Measurements from ENCODE around the gene EIF4A2. TPM values are rescaled to one million over a fixed set of nuclear protein-coding genes. Genes with fewer than 3 reads are reported as not detected.
"Not testable (repeated sequence)": the region's sequence is repeated elsewhere in the genome, so short reads cannot be mapped to it uniquely, and the experiment has no call there.

Gene EIF4A2
- polyA plus RNA-seq, 2 donors = 184 to 241 TPM

DNA sequence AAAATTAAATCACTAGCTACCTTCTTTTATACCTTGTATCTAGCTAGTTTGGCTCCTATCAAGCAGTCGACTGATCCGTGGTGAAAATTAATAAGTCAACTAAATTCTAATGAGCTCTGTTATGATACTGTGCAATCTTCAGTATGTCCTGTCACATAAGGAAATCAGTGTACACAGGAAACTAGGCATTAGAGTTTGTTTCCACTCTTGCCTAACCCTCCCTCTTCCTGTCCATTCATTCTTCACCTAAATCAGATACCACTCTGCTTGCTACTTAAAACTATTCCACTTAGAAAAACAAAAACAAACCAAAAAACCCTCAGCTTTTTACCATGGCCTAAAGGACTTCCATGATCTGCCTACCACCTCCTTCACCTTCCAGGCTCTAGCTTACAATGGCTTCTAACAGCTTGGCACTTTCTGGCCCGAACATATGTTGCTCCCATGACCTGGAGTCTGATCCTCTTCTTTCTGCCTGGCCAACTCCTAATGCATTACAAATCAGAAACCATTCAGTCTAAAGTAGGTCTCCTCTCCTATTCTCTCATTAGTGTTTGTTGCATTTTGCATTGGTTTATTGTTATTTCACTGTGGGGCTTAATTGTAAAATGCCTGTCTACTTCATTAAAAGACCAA, 15.0 kb downstream of the EIF4A2 start:
- peaks cover 3 to 7% of the 10 kb centered on the region in 2 donors for H3K36me3 ChIP-seq (ENCODE audit: control insufficient read depth in 2 of 2, insufficient read depth in 2 of 2, low read length in 1 of 2)
- no peaks in the 10 kb centered on the region for H3K27me3 ChIP-seq (ENCODE audit: control insufficient read depth in 1 of 2, insufficient read depth in 2 of 2, low read length in 2 of 2)

GRCh38 chr3:186800285-186800684, 16.9 kb downstream of the EIF4A2 start:
- WGBS, 2 donors = 83 to 90% methylated on average over 1 of the region's 1 CpG
- Histone ChIP-seq H3K9me3 (ENCODE audit: control insufficient read depth in 2 of 2, insufficient read depth in 1 of 2, low read depth in 1 of 2, low read length in 1 of 2) (no peaks in the 10 kb centered on the region), H3K27me3 (ENCODE audit: control insufficient read depth in 1 of 2, insufficient read depth in 2 of 2, low read length in 2 of 2) (no peaks in the 10 kb centered on the region), H3K4me3 (ENCODE audit: low read depth in 1 of 2, low read length in 2 of 2) (no peak overlapping the region), H3K36me3 (ENCODE audit: control insufficient read depth in 2 of 2, insufficient read depth in 2 of 2, low read length in 1 of 2) (peaks cover 3 to 5% of the 10 kb centered on the region in 2 donors), H3K27ac (ENCODE audit: low read depth in 2 of 2, low read length in 1 of 2) (no peak overlapping the region), H3K4me1 (ENCODE audit: control insufficient read depth in 2 of 2, insufficient read depth in 2 of 2, low read length in 1 of 2) (no peaks in the 10 kb centered on the region)

More for the DNA sequence above, 15.0 kb downstream of the EIF4A2 start:
- Histone ChIP-seq H3K27ac (ENCODE audit: low read depth in 2 of 2, low read length in 1 of 2) (no peak overlapping the region), H3K9me3 (ENCODE audit: control insufficient read depth in 2 of 2, insufficient read depth in 1 of 2, low read depth in 1 of 2, low read length in 1 of 2) (no peaks in the 10 kb centered on the region), H3K4me1 (ENCODE audit: control insufficient read depth in 2 of 2, insufficient read depth in 2 of 2, low read length in 1 of 2) (no peaks in the 10 kb centered on the region), H3K4me3 (ENCODE audit: low read depth in 1 of 2, low read length in 2 of 2) (no peak overlapping the region)
- WGBS, 2 donors = 83 to 88% methylated on average over 3 of the region's 3 CpGs

- Histone ChIP-seq H3K36me3 (ENCODE audit: control insufficient read depth in 2 of 2, insufficient read depth in 2 of 2, low read length in 1 of 2) (peaks cover 0 to 2% of the 10 kb centered on the region in 2 donors), H3K27ac (ENCODE audit: low read depth in 2 of 2, low read length in 1 of 2) (no peak overlapping the region), H3K9me3 (ENCODE audit: control insufficient read depth in 2 of 2, insufficient read depth in 1 of 2, low read depth in 1 of 2, low read length in 1 of 2) (no peaks in the 10 kb centered on the region), H3K4me3 (ENCODE audit: low read depth in 1 of 2, low read length in 2 of 2) (no peak overlapping the region), H3K27me3 (ENCODE audit: control insufficient read depth in 1 of 2, insufficient read depth in 2 of 2, low read length in 2 of 2) (no peaks in the 10 kb centered on the region), H3K4me1 (ENCODE audit: control insufficient read depth in 2 of 2, insufficient read depth in 2 of 2, low read length in 1 of 2) (no peaks in the 10 kb centered on the region)
- 82 to 85% methylated on average over 3 of the region's 3 CpGs for WGBS, 2 donors
Observed at GRCh38 chr3:186802701-186803100, 19.3 kb downstream of the EIF4A2 start.

GRCh38 chr3:186803447-186803846, 20.1 kb downstream of the EIF4A2 start:
- not testable (repeated sequence) for H3K4me3 ChIP-seq (ENCODE audit: low read depth in 1 of 2, low read length in 2 of 2); H3K4me1 ChIP-seq (ENCODE audit: control insufficient read depth in 2 of 2, insufficient read depth in 2 of 2, low read length in 1 of 2); H3K36me3 ChIP-seq (ENCODE audit: control insufficient read depth in 2 of 2, insufficient read depth in 2 of 2, low read length in 1 of 2); H3K9me3 ChIP-seq (ENCODE audit: control insufficient read depth in 2 of 2, insufficient read depth in 1 of 2, low read depth in 1 of 2, low read length in 1 of 2); H3K27ac ChIP-seq (ENCODE audit: low read depth in 2 of 2, low read length in 1 of 2); H3K27me3 ChIP-seq (ENCODE audit: control insufficient read depth in 1 of 2, insufficient read depth in 2 of 2, low read length in 2 of 2)
- WGBS, 2 donors = 91 to 94% methylated on average over 4 of the region's 4 CpGs

DNA sequence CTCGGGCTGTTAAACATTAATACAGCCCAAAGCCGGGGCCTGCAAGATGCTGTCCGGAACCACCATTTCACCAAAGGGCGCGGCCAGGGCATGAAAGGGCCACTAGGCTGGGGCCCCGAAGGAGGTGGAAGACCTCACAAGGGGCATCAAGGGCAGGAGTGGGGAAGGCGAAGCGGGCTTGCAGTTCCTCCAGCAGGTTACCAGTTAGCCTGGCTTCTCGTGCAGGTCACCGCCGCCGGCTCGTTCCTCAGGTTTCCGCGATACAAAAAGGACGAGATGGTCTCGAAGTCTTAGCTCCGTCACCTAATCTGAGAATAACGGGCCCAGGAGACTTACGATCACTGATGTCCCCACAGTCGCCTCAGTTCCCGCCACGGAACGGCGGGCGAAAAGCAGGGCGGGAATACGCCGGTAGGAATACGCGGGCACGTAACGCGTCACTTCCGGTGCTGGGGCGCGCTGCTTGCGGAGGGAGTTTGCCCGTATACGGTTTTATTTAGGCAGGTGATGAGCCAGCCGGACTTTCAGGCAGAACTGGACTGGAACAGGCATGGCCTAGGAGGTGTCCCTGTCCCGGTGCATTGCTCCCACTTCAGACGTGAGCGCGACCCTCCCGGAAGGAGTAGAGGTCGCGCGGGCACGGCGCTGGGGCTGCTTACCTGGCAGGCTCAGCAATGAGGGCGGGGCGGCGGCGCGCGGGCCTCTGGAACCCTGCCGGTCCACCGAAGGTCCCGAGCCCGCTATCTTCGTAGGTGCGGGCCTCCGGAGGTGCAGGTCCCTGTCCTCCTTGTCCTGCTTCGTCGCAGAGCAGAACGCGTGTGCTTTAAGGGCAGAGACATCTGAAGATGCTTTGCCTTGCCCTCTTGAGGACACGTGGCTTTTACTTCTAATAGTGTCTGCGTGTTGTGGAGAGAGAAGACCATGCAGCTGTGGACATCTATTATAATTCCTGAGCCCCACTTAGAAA, 23.0 kb downstream of the EIF4A2 start, which contains the start of gene RFC4:
Gene RFC4, minus strand, starts transcription at position 394 of the 967 bp plus-strand sequence. CDS start 1,769 bp downstream, outside the sequence.
- Histone ChIP-seq H3K9me3 (ENCODE audit: control insufficient read depth in 2 of 2, insufficient read depth in 1 of 2, low read depth in 1 of 2, low read length in 1 of 2) (no peaks in the 10 kb centered on the region), H3K27me3 (ENCODE audit: control insufficient read depth in 1 of 2, insufficient read depth in 2 of 2, low read length in 2 of 2) (no peaks in the 10 kb centered on the region), H3K4me1 (ENCODE audit: control insufficient read depth in 2 of 2, insufficient read depth in 2 of 2, low read length in 1 of 2) (no peaks in the 10 kb centered on the region), H3K27ac (ENCODE audit: low read depth in 2 of 2, low read length in 1 of 2) (peak within 1 kb of the TSS; percentile 71 to 94), H3K36me3 (ENCODE audit: control insufficient read depth in 2 of 2, insufficient read depth in 2 of 2, low read length in 1 of 2) (no peaks in the 10 kb centered on the region), H3K4me3 (ENCODE audit: low read depth in 1 of 2, low read length in 2 of 2) (peak within 1 kb of the TSS; percentile 81 to 95)
- 0% methylated on average over 70 of the region's 70 CpGs for WGBS, 2 donors

DNA sequence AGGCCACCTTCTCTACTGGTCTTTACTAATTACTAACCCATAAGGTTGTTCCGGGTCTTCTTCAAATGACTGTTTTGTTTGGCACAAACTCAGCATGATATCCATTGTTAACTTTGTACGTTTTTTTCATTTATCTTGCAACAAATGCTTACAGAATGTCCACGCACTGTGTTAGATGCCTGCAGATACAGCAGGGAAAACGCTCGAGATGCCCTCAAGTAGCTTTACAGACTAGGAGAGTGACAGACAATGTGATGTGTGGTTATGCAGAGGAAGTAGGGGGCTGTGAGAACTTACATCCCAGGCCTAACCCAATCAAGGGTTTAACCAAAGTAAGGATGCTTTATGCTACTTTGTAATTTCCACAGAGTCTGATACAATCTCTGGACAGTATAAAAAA, 23.9 kb downstream of the EIF4A2 start:
- Histone ChIP-seq H3K9me3 (ENCODE audit: control insufficient read depth in 2 of 2, insufficient read depth in 1 of 2, low read depth in 1 of 2, low read length in 1 of 2) (no peaks in the 10 kb centered on the region), H3K36me3 (ENCODE audit: control insufficient read depth in 2 of 2, insufficient read depth in 2 of 2, low read length in 1 of 2) (no peaks in the 10 kb centered on the region), H3K27ac (ENCODE audit: low read depth in 2 of 2, low read length in 1 of 2) (no peak overlapping the region), H3K4me1 (ENCODE audit: control insufficient read depth in 2 of 2, insufficient read depth in 2 of 2, low read length in 1 of 2) (no peaks in the 10 kb centered on the region), H3K27me3 (ENCODE audit: control insufficient read depth in 1 of 2, insufficient read depth in 2 of 2, low read length in 2 of 2) (no peaks in the 10 kb centered on the region), H3K4me3 (ENCODE audit: low read depth in 1 of 2, low read length in 2 of 2) (no peak overlapping the region)
- 31 to 37% methylated on average over 5 of the region's 5 CpGs for WGBS, 2 donors

DNA sequence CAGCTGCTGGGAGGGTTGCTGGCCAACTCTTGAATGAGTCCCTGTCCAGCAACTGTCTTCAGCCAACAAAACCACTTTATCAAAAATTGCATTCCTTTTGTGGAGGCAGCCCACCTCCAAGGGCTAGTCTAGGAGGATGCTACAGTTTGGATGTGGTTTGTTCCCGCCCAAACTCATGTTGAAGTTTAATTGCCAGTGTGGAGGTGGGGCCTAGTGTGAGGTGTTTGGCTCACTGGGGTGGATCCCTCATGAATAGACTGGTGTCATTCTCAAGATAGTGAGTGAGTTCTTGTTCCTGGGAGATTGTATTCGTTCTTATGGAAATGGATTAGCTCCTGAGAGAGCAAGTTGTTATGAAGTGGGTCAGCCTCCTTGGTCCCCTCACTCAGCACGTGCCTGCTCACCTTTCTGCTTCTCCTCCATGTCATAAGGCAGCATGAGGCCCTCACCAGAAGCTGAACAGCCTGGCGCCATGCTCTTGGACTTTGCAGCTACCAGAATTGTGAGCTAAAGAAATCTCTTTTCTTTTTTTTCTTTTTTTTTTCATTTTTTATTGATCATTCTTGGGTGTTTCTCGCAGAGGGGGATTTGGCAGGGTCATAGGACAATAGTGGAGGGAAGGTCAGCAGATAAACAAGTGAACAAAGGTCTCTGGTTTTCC, 27.1 kb downstream of the EIF4A2 start:
- no peak overlapping the region for H3K27ac ChIP-seq (ENCODE audit: low read depth in 2 of 2, low read length in 1 of 2)
- H3K27me3 ChIP-seq (ENCODE audit: control insufficient read depth in 1 of 2, insufficient read depth in 2 of 2, low read length in 2 of 2) = no peaks in the 10 kb centered on the region
- H3K4me3 ChIP-seq (ENCODE audit: low read depth in 1 of 2, low read length in 2 of 2) = no peak overlapping the region
- no peaks in the 10 kb centered on the region for H3K9me3 ChIP-seq (ENCODE audit: control insufficient read depth in 2 of 2, insufficient read depth in 1 of 2, low read depth in 1 of 2, low read length in 1 of 2)
- no peaks in the 10 kb centered on the region for H3K4me1 ChIP-seq (ENCODE audit: control insufficient read depth in 2 of 2, insufficient read depth in 2 of 2, low read length in 1 of 2)
- H3K36me3 ChIP-seq (ENCODE audit: control insufficient read depth in 2 of 2, insufficient read depth in 2 of 2, low read length in 1 of 2) = no peaks in the 10 kb centered on the region
- WGBS, 2 donors = 88 to 92% methylated on average over 5 of the region's 5 CpGs

DNA sequence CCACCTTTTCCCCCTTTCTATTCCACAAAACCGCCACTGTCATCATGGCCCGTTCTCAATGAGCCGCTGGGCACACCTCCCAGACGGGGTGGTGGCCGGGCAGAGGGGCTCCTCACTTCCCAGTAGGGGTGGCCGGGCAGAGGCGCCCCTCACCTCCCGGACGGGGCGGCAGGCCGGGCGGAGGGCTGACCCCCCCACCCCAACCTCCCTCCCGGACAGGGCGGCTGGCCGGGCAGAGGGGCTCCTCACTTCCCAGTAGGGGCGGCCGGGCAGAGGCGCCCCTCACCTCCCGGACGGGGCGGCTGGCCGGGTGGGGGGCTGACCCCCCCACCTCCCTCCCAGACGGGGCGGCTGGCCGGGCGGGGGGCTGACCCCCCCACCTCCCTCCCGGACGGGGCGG, 27.9 kb downstream of the EIF4A2 start:
- 94% methylated on average over 14 to 20 of the region's 29 CpGs for WGBS, 2 donors
- not testable (repeated sequence) for H3K4me1 ChIP-seq (ENCODE audit: control insufficient read depth in 2 of 2, insufficient read depth in 2 of 2, low read length in 1 of 2); H3K36me3 ChIP-seq (ENCODE audit: control insufficient read depth in 2 of 2, insufficient read depth in 2 of 2, low read length in 1 of 2); H3K4me3 ChIP-seq (ENCODE audit: low read depth in 1 of 2, low read length in 2 of 2); H3K9me3 ChIP-seq (ENCODE audit: control insufficient read depth in 2 of 2, insufficient read depth in 1 of 2, low read depth in 1 of 2, low read length in 1 of 2); H3K27ac ChIP-seq (ENCODE audit: low read depth in 2 of 2, low read length in 1 of 2); H3K27me3 ChIP-seq (ENCODE audit: control insufficient read depth in 1 of 2, insufficient read depth in 2 of 2, low read length in 2 of 2)

- Histone ChIP-seq H3K4me3 (ENCODE audit: low read depth in 1 of 2, low read length in 2 of 2) (no peak overlapping the region), H3K27ac (ENCODE audit: low read depth in 2 of 2, low read length in 1 of 2) (no peak overlapping the region), H3K36me3 (ENCODE audit: control insufficient read depth in 2 of 2, insufficient read depth in 2 of 2, low read length in 1 of 2) (no peaks in the 10 kb centered on the region), H3K4me1 (ENCODE audit: control insufficient read depth in 2 of 2, insufficient read depth in 2 of 2, low read length in 1 of 2) (no peaks in the 10 kb centered on the region), H3K9me3 (ENCODE audit: control insufficient read depth in 2 of 2, insufficient read depth in 1 of 2, low read depth in 1 of 2, low read length in 1 of 2) (no peaks in the 10 kb centered on the region), H3K27me3 (ENCODE audit: control insufficient read depth in 1 of 2, insufficient read depth in 2 of 2, low read length in 2 of 2) (no peaks in the 10 kb centered on the region)
- 84 to 86% methylated on average over 4 of the region's 4 CpGs for WGBS, 2 donors
Observed at GRCh38 chr3:186814100-186814499, 30.7 kb downstream of the EIF4A2 start.
